HepG2 (cell line): Measurements from ENCODE around the gene LRRC51. TPM values are rescaled to one million over a fixed set of nuclear protein-coding genes. Genes with fewer than 3 reads are reported as not detected.

ENCODE experiments used
- FOXA1 ChIP-seq, 2 experiments: fragments of 450-650 bp in 1 of 2; sonication (generic) in 1 of 2; formaldehyde crosslinking in 1 of 2; IDR thresholded peaks; 2 replicates each; pipeline versions ENCODE4 v1.4.0 to v1.6.1; 2016 to 2020; ENCODE audit warnings: missing genetic modification reagents in 1 of 2
- KLF11 ChIP-seq: IDR thresholded peaks from 2 replicates; pipeline ENCODE4 v1.6.1; 2016; ENCODE audit warnings: missing compliant biosample characterization
- MEF2D ChIP-seq: sonication (generic); formaldehyde crosslinking; IDR thresholded peaks from 2 replicates; pipeline ENCODE4 v1.5.1; 2020; ENCODE audit warnings: mild to moderate bottlenecking, missing genetic modification reagents
- MTF2 ChIP-seq: sonication (generic); formaldehyde crosslinking; IDR thresholded peaks from 2 replicates; pipeline ENCODE4 v1.5.0; 2020; ENCODE audit warnings: missing genetic modification reagents, borderline replicate concordance
- NCOA1 ChIP-seq: sonication (generic); formaldehyde crosslinking; IDR thresholded peaks from 2 replicates; pipeline ENCODE4 v1.9.0; 2021; ENCODE audit warnings: missing genetic modification reagents
- SMC3 ChIP-seq: IDR thresholded peaks from 2 replicates; pipeline ENCODE4 v1.6.1; 2011; ENCODE audit warnings: low read length, improper control_type of control experiment
- SRSF9 ChIP-seq: fragments of 200-400 bp; formaldehyde crosslinking; IDR thresholded peaks from 2 replicates; pipeline ENCODE4 v1.6.1; 2018; ENCODE audit warnings: borderline replicate concordance, mild to moderate bottlenecking, low read depth, low read length; ENCODE audit not compliant: insufficient read depth, poor library complexity, severe bottlenecking
- TAF1 ChIP-seq: sonication (generic); formaldehyde crosslinking; IDR thresholded peaks from 2 replicates; pipeline ENCODE4 v1.4.0; 2020; ENCODE audit warnings: missing genetic modification reagents
- TSC22D2 ChIP-seq: sonication (generic); formaldehyde crosslinking; IDR thresholded peaks from 2 replicates; pipeline ENCODE4 v1.5.1; 2020; ENCODE audit warnings: missing genetic modification reagents, mild to moderate bottlenecking, borderline replicate concordance
- YEATS4 ChIP-seq: sonication (generic); formaldehyde crosslinking; IDR thresholded peaks from 2 replicates; pipeline ENCODE4 v1.4.0; 2020; ENCODE audit warnings: missing genetic modification reagents, borderline replicate concordance
- ZNF138 ChIP-seq: sonication (generic); formaldehyde crosslinking; IDR thresholded peaks from 2 replicates; pipeline ENCODE4 v1.5.0; 2020; ENCODE audit warnings: mild to moderate bottlenecking, low read depth, missing genetic modification reagents
- ZNF253 ChIP-seq: sonication (generic); formaldehyde crosslinking; IDR thresholded peaks from 2 replicates; pipeline ENCODE4 v1.8.0; 2022; ENCODE audit warnings: mild to moderate bottlenecking, missing genetic modification reagents, borderline replicate concordance
- ZNF317 ChIP-seq: sonication (generic); formaldehyde crosslinking; IDR thresholded peaks from 2 replicates; pipeline ENCODE4 v1.5.0; 2020; ENCODE audit warnings: mild to moderate bottlenecking, missing genetic modification reagents
- ZNF337 ChIP-seq: sonication (generic); formaldehyde crosslinking; IDR thresholded peaks from 2 replicates; pipeline ENCODE4 v1.5.1; 2020; ENCODE audit warnings: missing genetic modification reagents, low read depth, mild to moderate bottlenecking, borderline replicate concordance
- ZNF484 ChIP-seq: sonication (generic); formaldehyde crosslinking; IDR thresholded peaks from 2 replicates; pipeline ENCODE4 v1.5.1; 2020; ENCODE audit warnings: mild to moderate bottlenecking, low read depth, missing genetic modification reagents, borderline replicate concordance
- ZNF567 ChIP-seq: sonication (generic); formaldehyde crosslinking; IDR thresholded peaks from 2 replicates; pipeline ENCODE4 v1.8.1; 2023; ENCODE audit warnings: mild to moderate bottlenecking, missing genetic modification reagents, borderline replicate concordance
- ZNF674 ChIP-seq: sonication (generic); formaldehyde crosslinking; IDR thresholded peaks from 2 replicates; pipeline ENCODE4 v1.5.0; 2020; ENCODE audit warnings: low read depth, mild to moderate bottlenecking, missing genetic modification reagents
- ZNF772 ChIP-seq: sonication (generic); formaldehyde crosslinking; IDR thresholded peaks from 2 replicates; pipeline ENCODE4 v1.5.0; 2020; ENCODE audit warnings: mild to moderate bottlenecking, missing genetic modification reagents
- ZNF792 ChIP-seq: IDR thresholded peaks from 2 replicates; pipeline ENCODE4 v1.6.1; 2016
- ZZZ3 ChIP-seq: sonication (generic); formaldehyde crosslinking; IDR thresholded peaks from 2 replicates; pipeline ENCODE4 v1.4.0; 2020; ENCODE audit warnings: missing genetic modification reagents, mild to moderate bottlenecking, borderline replicate concordance
- polyA plus RNA-seq, 8 experiments: library from polyadenylated mRNA; depleted of rRNA in 3 of 8; stranded (reverse) in 7 of 8; unstranded in 1 of 8; fragments of >200 nt; fragmentation: Illumina TruSeq in 4 of 8; extraction: Trizol in 4 of 8; gene quantifications; 2 replicates each; pipeline versions ENCODE4 v1.2.1 to v1.2.3, GENCODE V29; 2011 to 2016; ENCODE audit warnings: low read depth in 4 of 8, missing spikeins in 1 of 8, mixed read lengths in 1 of 8; ENCODE audit not compliant: insufficient read depth in 1 of 8
- total RNA-seq, 5 experiments: library from RNA; depleted of rRNA; stranded (reverse); fragments of >200 nt; fragmentation: Illumina TruSeq; extraction: Trizol; gene quantifications; 2 replicates each; pipeline ENCODE4 v1.2.3, GENCODE V29; 2016; ENCODE audit warnings: low read depth in 1 of 5
- TF ChIP-seq, protein P1 (sequence below): IDR thresholded peaks from 2 replicates; pipeline ENCODE4 v1.6.1; 2012; ENCODE audit warnings: low read depth, low read length, improper control_type of control experiment
- TF ChIP-seq, protein P2 (sequence below): sonication (generic); formaldehyde crosslinking; IDR thresholded peaks from 2 replicates; pipeline ENCODE4 v1.5.0; 2020; ENCODE audit warnings: mild to moderate bottlenecking, missing genetic modification reagents
- TF ChIP-seq, protein P3 (sequence below): sonication (generic); formaldehyde crosslinking; IDR thresholded peaks from 2 replicates; pipeline ENCODE4 v1.8.1; 2023; ENCODE audit warnings: mild to moderate bottlenecking, missing genetic modification reagents
- TF ChIP-seq, protein P4 (sequence below): IDR thresholded peaks from 2 replicates; pipeline ENCODE4 v1.6.1; 2016; ENCODE audit warnings: low read depth, control low read depth

The LRRC51 gene
- total and polyA plus RNA-seq, 2 of the 13 experiments (the other 11 are each of a cell fraction or from before 2014, with no cell fraction given): 5.3 to 6.0 TPM

DNA sequence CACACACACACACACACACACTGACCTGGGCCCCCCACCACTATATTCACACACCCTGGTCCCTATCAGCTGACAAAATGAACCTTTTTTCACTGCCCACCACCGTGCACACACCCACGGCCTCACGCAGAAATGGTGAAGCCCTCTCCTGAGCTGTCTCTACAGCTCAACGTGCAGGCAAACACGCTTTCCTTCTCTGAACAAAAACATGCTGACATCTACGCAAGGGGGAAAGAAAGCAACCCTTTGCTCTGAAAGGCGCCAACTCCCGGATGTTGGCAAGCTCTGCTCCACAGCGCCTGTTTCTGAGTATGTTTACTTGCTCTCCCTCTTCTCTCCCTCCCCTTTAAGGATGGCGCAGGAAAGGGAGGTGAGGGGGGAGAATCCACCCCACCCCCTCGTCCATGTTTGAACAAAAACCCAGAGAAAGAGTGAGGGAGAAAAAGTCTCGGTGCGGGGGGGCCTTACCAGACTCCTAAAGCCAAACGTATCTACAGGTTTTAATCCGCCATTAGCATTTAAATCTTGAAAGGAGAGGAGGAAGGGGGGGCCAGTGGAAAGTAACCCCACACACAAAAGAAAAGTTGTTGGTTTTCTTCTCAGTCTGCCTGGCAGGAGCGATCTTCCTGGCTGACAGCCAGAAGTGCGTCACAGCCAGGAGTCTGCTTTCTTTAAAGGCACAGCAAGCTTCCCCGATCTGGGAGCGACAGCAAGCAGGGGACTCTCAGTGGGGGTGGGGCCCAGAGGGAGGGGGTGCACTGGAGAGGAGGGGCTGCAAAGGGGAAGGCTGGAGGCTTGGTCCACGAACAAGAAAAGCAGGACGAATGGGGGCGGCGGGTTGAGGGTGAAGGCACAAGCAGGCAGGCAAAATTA lies 39.9 kb upstream of the LRRC51 start (continued):
- TF ChIP-seq, protein P1, sequence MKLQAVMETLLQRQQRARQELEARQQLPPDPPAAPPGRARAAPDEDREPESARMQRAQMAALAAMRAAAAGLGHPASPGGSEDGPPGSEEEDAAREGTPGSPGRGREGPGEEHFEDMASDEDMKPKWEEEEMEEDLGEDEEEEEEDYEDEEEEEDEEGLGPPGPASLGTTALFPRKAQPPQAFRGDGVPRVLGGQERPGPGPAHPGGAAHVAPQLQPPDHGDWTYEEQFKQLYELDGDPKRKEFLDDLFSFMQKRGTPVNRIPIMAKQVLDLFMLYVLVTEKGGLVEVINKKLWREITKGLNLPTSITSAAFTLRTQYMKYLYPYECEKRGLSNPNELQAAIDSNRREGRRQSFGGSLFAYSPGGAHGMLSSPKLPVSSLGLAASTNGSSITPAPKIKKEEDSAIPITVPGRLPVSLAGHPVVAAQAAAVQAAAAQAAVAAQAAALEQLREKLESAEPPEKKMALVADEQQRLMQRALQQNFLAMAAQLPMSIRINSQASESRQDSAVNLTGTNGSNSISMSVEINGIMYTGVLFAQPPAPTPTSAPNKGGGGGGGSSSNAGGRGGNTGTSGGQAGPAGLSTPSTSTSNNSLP: no peak
- TF ChIP-seq KLF11: no peak; the same call in 1 of the 2 replicates
- TF ChIP-seq ZNF484 (CRISPR knock-in tag): no peak
- 0 out of 2 replicates have a peak, but pooled peaks have one; percentile 23 for TF ChIP-seq ZNF772 (CRISPR knock-in tag)
- TF ChIP-seq, protein P2, sequence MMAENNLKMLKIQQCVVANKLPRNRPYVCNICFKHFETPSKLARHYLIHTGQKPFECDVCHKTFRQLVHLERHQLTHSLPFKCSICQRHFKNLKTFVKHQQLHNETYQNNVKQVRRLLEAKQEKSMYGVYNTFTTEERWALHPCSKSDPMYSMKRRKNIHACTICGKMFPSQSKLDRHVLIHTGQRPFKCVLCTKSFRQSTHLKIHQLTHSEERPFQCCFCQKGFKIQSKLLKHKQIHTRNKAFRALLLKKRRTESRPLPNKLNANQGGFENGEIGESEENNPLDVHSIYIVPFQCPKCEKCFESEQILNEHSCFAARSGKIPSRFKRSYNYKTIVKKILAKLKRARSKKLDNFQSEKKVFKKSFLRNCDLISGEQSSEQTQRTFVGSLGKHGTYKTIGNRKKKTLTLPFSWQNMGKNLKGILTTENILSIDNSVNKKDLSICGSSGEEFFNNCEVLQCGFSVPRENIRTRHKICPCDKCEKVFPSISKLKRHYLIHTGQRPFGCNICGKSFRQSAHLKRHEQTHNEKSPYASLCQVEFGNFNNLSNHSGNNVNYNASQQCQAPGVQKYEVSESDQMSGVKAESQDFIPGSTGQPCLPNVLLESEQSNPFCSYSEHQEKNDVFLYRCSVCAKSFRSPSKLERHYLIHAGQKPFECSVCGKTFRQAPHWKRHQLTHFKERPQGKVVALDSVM (CRISPR knock-in tag): peak; percentile 6; the same call in 1 of the 2 replicates
- TF ChIP-seq ZZZ3 (CRISPR knock-in tag): no peak
- no peak for TF ChIP-seq ZNF253
- no peak for TF ChIP-seq NCOA1
- no peak for TF ChIP-seq ZNF138 (CRISPR knock-in tag)
- TF ChIP-seq SRSF9: no peak
- TF ChIP-seq MEF2D (CRISPR knock-in tag): peak; percentile 78
- no peak for TF ChIP-seq ZNF674 (CRISPR knock-in tag)
- TF ChIP-seq ZNF567 (CRISPR knock-in tag): no peak
- TF ChIP-seq, protein P3, sequence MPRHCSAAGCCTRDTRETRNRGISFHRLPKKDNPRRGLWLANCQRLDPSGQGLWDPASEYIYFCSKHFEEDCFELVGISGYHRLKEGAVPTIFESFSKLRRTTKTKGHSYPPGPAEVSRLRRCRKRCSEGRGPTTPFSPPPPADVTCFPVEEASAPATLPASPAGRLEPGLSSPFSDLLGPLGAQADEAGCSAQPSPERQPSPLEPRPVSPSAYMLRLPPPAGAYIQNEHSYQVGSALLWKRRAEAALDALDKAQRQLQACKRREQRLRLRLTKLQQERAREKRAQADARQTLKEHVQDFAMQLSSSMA (CRISPR knock-in tag): no peak
- TF ChIP-seq, protein P4, sequence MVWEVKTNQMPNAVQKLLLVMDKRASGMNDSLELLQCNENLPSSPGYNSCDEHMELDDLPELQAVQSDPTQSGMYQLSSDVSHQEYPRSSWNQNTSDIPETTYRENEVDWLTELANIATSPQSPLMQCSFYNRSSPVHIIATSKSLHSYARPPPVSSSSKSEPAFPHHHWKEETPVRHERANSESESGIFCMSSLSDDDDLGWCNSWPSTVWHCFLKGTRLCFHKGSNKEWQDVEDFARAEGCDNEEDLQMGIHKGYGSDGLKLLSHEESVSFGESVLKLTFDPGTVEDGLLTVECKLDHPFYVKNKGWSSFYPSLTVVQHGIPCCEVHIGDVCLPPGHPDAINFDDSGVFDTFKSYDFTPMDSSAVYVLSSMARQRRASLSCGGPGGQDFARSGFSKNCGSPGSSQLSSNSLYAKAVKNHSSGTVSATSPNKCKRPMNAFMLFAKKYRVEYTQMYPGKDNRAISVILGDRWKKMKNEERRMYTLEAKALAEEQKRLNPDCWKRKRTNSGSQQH (CRISPR knock-in tag): peak; percentile 32; the same call in 1 of the 2 replicates
- TF ChIP-seq ZNF337 (CRISPR knock-in tag): no peak
- peak; percentile 41; the same call in 1 of the 2 replicates for TF ChIP-seq ZNF792
- TF ChIP-seq ZNF317 (CRISPR knock-in tag): no peak
- peak; percentile 40; the same call in 1 of the 2 replicates for TF ChIP-seq TSC22D2
- TF ChIP-seq SMC3: no peak
- no peak for TF ChIP-seq YEATS4 (CRISPR knock-in tag)
- no peak; the same call in 1 of the 2 replicates for TF ChIP-seq TAF1
- TF ChIP-seq FOXA1 (IDR thresholded peaks at IDR 0.05): no peak
- TF ChIP-seq FOXA1 (CRISPR knock-in tag; IDR thresholded peaks at IDR 0.05): peak; percentile 75
- no peak for TF ChIP-seq MTF2 (CRISPR knock-in tag)
